Mucosa of stomach (tissue), 1 donor: Measurements from ENCODE around the gene PIN4.
"Not testable (repeated sequence)": the region's sequence is repeated elsewhere in the genome, so short reads cannot be mapped to it uniquely, and the experiment has no call there.

Experiments
- H3K27me3 ChIP-seq: one replicate; pipeline ENCODE4 v1.7.0; 2013; ENCODE audit warnings: mild to moderate bottlenecking, low read length; ENCODE audit not compliant: control insufficient read depth, insufficient read depth
- H3K36me3 ChIP-seq: one replicate; pipeline ENCODE4 v1.7.0; 2013; ENCODE audit warnings: low read length; ENCODE audit not compliant: control insufficient read depth, insufficient read depth
- H3K4me1 ChIP-seq: one replicate; pipeline ENCODE4 v1.7.0; 2013; ENCODE audit warnings: mild to moderate bottlenecking, low read length; ENCODE audit not compliant: control insufficient read depth, insufficient read depth
- H3K4me3 ChIP-seq: one replicate; pipeline ENCODE4 v1.7.0; 2013; ENCODE audit warnings: low read length
- H3K9ac ChIP-seq: one replicate; pipeline ENCODE4 v1.7.0; 2013; ENCODE audit warnings: mild to moderate bottlenecking, low read length, moderate library complexity
- H3K9me3 ChIP-seq: one replicate; pipeline ENCODE4 v1.7.0; 2013; ENCODE audit warnings: mild to moderate bottlenecking, low read length, moderate library complexity; ENCODE audit not compliant: control insufficient read depth
- donor health status: Pancreatic carcinoma.

PIN4 gene

GRCh38 chrX:72207366-72207765 is 25.8 kb downstream of the PIN4 start:
- Histone ChIP-seq H3K4me1 (no peaks in the 10 kb centered on the region), H3K9me3 (no peaks in the 10 kb centered on the region), H3K27me3 (no peaks in the 10 kb centered on the region), H3K4me3 (no peak overlapping the region), H3K9ac (no peak overlapping the region), H3K36me3 (no peaks in the 10 kb centered on the region)

- Histone ChIP-seq H3K4me3 (no peak overlapping the region), H3K9me3 (no peaks in the 10 kb centered on the region), H3K9ac (no peak overlapping the region), H3K27me3 (no peaks in the 10 kb centered on the region), H3K36me3 (no peaks in the 10 kb centered on the region), H3K4me1 (no peaks in the 10 kb centered on the region)
Measured at GRCh38 chrX:72208126-72208800, 26.7 kb downstream of the PIN4 start.

- H3K9me3 ChIP-seq, result no peaks in the 10 kb centered on the region
Measured at GRCh38 chrX:72216973-72217372, 35.4 kb downstream of the PIN4 start.

GRCh38 chrX:72220375-72220774 is 38.8 kb downstream of the PIN4 start:
- not testable (repeated sequence) for H3K4me1 ChIP-seq, H3K9ac ChIP-seq, H3K9me3 ChIP-seq, H3K4me3 ChIP-seq, H3K36me3 ChIP-seq, H3K27me3 ChIP-seq

More at GRCh38 chrX:72216973-72217372, 35.4 kb downstream of the PIN4 start:
- Histone ChIP-seq H3K36me3 (no peaks in the 10 kb centered on the region), H3K27me3 (no peaks in the 10 kb centered on the region), H3K9ac (no peak overlapping the region), H3K4me1 (no peaks in the 10 kb centered on the region), H3K4me3 (no peak overlapping the region)

- Histone ChIP-seq H3K9me3 (no peaks in the 10 kb centered on the region), H3K4me1 (peaks cover 3% of the 10 kb centered on the region), H3K27me3 (no peaks in the 10 kb centered on the region), H3K9ac (no peak overlapping the region), H3K36me3 (no peaks in the 10 kb centered on the region), H3K4me3 (no peak overlapping the region)
Measured at GRCh38 chrX:72230290-72230689, 48.7 kb downstream of the PIN4 start.

DNA sequence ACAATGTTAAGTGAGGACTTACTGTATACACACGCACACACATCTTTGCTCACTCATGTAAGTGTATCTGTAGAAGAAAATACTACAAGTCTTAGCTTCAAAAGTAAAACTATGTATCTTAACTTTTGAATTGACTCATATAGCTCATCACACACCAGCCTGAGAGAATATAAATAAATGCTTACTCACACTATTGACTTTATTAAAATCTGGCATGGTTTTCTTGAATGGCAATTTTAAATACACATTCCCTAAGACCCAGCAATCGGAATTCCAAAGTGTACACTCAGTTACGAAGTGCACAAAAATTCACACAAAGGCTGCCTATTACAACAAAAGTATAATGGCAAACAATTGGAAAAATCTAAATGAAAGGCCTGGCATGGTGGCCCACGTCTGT is 55.3 kb downstream of the PIN4 start:
- no peak overlapping the region for H3K9ac ChIP-seq
- no peaks in the 10 kb centered on the region for H3K36me3 ChIP-seq
- H3K4me1 ChIP-seq, result no peaks in the 10 kb centered on the region
- H3K9me3 ChIP-seq, result no peaks in the 10 kb centered on the region
- no peak overlapping the region for H3K4me3 ChIP-seq
- H3K27me3 ChIP-seq, result no peaks in the 10 kb centered on the region

DNA sequence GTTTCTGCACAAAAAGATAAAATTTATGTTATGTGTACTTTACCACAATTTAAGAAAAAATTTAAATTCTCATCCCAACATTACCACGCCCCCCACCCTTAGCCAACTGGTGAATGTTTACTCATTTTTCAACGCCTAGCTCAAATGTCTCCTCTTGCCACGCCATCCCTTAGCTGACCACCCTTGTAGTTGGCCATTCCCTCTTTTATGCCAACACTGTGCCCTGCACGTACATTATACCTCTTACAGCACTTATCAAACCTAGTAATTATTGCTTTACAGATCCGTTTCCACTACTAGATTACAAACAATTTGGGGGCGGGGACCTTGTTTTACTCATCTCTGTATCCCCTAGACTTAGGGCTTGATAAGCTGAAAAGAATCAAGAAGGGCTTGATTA is 56.6 kb downstream of the PIN4 start:
- H3K27me3 ChIP-seq, result no peaks in the 10 kb centered on the region
- H3K4me3 ChIP-seq, result no peak overlapping the region
- no peaks in the 10 kb centered on the region for H3K4me1 ChIP-seq
- H3K9me3 ChIP-seq, result no peaks in the 10 kb centered on the region
- H3K36me3 ChIP-seq, result no peaks in the 10 kb centered on the region
- H3K9ac ChIP-seq, result peak overlapping the region; percentile 47

GRCh38 chrX:72238721-72239475 is 57.3 kb downstream of the PIN4 start, which contains the start of gene ERCC6L:
ERCC6L (minus strand) TSS chrX:72239027; CDS start chrX:72238911, 116 bp downstream.
- peak within 1 kb of the TSS; percentile 47 for H3K9ac ChIP-seq
- H3K27me3 ChIP-seq, result no peaks in the 10 kb centered on the region
- peak within 1 kb of the TSS; percentile 25 for H3K4me3 ChIP-seq
- no peaks in the 10 kb centered on the region for H3K36me3 ChIP-seq
- H3K9me3 ChIP-seq, result no peaks in the 10 kb centered on the region
- H3K4me1 ChIP-seq, result no peaks in the 10 kb centered on the region

DNA sequence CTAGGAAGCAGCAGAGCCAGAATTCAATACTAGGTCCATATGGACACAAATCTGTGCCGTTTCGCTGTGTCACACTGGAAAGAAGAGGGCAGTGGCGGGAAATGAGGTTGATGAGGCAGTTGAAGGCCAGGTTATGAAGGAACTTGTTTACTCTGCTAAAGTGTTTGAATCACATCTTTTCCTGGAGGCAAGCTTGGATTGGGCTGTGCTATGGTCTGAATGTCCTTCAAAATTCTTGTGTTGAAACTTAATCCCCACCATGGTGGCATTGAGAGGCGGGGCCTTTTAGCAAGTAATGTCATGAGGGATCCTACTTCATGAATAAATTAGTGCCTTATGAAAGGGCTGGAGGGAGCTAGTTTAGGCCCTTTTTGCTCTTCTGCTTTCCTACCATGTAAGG is 59.4 kb downstream of the PIN4 start:
- Histone ChIP-seq H3K27me3 (no peaks in the 10 kb centered on the region), H3K9ac (no peak overlapping the region)

DNA sequence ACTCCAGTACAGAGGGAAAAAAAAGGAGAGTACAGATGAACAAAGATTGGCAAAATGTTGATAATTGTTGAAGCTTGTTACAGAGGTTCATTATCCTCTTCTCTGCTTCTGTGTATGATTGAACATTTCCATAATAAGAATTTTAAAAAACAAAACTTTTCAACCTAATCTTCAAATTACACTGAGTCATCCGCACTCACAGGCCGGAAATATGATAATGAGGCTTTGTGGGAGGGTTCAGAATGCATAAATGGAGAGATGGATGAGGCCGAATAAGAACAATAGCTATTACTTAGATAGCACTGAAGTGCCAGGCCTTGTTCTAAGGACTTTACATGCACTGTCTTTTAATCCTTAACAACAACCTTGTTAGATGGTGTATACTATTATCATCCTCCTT is 61.9 kb downstream of the PIN4 start:
- Histone ChIP-seq H3K9ac (no peak overlapping the region), H3K4me3 (no peak overlapping the region), H3K27me3 (no peaks in the 10 kb centered on the region), H3K9me3 (no peaks in the 10 kb centered on the region), H3K4me1 (peaks cover 12% of the 10 kb centered on the region), H3K36me3 (no peaks in the 10 kb centered on the region)

More for the DNA sequence above, 59.4 kb downstream of the PIN4 start:
- H3K4me3 ChIP-seq, result no peak overlapping the region
- H3K36me3 ChIP-seq, result no peaks in the 10 kb centered on the region
- H3K9me3 ChIP-seq, result no peaks in the 10 kb centered on the region
- no peaks in the 10 kb centered on the region for H3K4me1 ChIP-seq

DNA sequence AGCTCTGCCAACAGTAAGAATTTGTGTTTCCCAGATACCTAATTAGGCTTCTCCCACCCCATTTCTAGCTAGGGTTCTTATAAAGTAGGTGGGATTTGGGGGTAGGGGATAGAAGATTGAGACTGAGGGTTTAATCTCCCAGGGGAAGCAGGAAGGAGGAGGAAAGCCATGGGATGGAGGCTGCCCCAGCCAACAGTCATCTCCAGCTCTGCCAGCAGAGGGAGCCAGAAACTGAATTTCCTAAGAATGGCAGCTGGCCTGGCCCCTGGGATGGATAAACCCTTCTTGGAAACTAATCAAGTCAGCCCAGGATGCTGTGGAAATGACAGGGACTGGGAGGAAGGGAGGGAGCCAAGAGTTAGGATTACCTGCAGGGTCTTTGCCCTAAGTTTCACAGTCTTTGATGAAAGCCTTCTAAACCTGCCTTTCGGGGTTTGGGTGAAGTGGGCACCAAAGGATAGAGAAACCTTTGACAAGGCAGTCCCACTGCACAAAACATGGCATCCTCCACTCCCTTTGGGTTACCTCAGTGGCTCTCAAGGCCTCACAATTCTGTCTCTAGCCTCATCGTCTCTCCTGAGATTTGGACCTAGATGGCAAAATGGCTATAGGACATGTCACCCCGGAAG is 64.0 kb downstream of the PIN4 start:
- H3K4me1 ChIP-seq, result peaks cover 12% of the 10 kb centered on the region
- H3K9me3 ChIP-seq, result no peaks in the 10 kb centered on the region
- no peak overlapping the region for H3K9ac ChIP-seq
- no peak overlapping the region for H3K4me3 ChIP-seq
- H3K36me3 ChIP-seq, result no peaks in the 10 kb centered on the region
- H3K27me3 ChIP-seq, result no peaks in the 10 kb centered on the region
